ENCODE measurements around the gene NT5C. TPM values are rescaled to one million over a fixed set of nuclear protein-coding genes. Genes with fewer than 3 reads are reported as not detected.

The NT5C gene
- total RNA-seq, 1 donor from 2014 or later, result 57.1 TPM

GRCh38 chr17:75154195-75155106, 22.9 kb upstream of the NT5C start, which contains the start of gene JPT1:
Gene JPT1 (minus strand): TSS chr17:75154512. CDS start chr17:75154397, 115 bp downstream.
- Histone ChIP-seq H3K36me3 (ENCODE audit: control insufficient read depth, insufficient read depth, low read length) (no peaks in the 10 kb centered on the region), H3K27me3 (ENCODE audit: control insufficient read depth, insufficient read depth, low read length) (no peaks in the 10 kb centered on the region), H3K4me3 (ENCODE audit: low read depth, low read length) (peak within 1 kb of the TSS; percentile 97)
- FAIRE-seq (no peak), DNase-seq (ENCODE audit: low read depth) (peak; percentile 98)
- TF ChIP-seq CTCF (IDR thresholded peaks at IDR 0.05; ENCODE audit: insufficient read depth, low read length, severe bottlenecking), result no peak

GRCh38 chr17:75153780-75154194, 22.2 kb upstream of the NT5C start:
- no peak for FAIRE-seq
- no peak for TF ChIP-seq CTCF (IDR thresholded peaks at IDR 0.05; ENCODE audit: insufficient read depth, low read length, severe bottlenecking)
- Histone ChIP-seq H3K27me3 (ENCODE audit: control insufficient read depth, insufficient read depth, low read length) (no peaks in the 10 kb centered on the region), H3K4me3 (ENCODE audit: low read depth, low read length) (peak overlapping the region; percentile 97), H3K36me3 (ENCODE audit: control insufficient read depth, insufficient read depth, low read length) (no peaks in the 10 kb centered on the region)
- DNase-seq (ENCODE audit: low read depth), result no peak

GRCh38 chr17:75152922-75153779, 21.6 kb upstream of the NT5C start:
- DNase-seq (ENCODE audit: low read depth), result peak; percentile 38
- Histone ChIP-seq H3K27me3 (ENCODE audit: control insufficient read depth, insufficient read depth, low read length) (no peaks in the 10 kb centered on the region), H3K36me3 (ENCODE audit: control insufficient read depth, insufficient read depth, low read length) (peaks cover 3% of the 10 kb centered on the region), H3K4me3 (ENCODE audit: low read depth, low read length) (peak overlapping the region; percentile 97)
- no peak for TF ChIP-seq CTCF (IDR thresholded peaks at IDR 0.05; ENCODE audit: insufficient read depth, low read length, severe bottlenecking)
- FAIRE-seq, result no peak

GRCh38 chr17:75152523-75152921, 21.0 kb upstream of the NT5C start:
- H3K4me3 ChIP-seq (ENCODE audit: low read depth, low read length), result peak overlapping the region; percentile 97
- no peak for TF ChIP-seq CTCF (IDR thresholded peaks at IDR 0.05; ENCODE audit: insufficient read depth, low read length, severe bottlenecking)
- FAIRE-seq, result no peak
- no peak for DNase-seq (ENCODE audit: low read depth)
- H3K27me3 ChIP-seq (ENCODE audit: control insufficient read depth, insufficient read depth, low read length), result no peaks in the 10 kb centered on the region
- peaks cover 6% of the 10 kb centered on the region for H3K36me3 ChIP-seq (ENCODE audit: control insufficient read depth, insufficient read depth, low read length)

- no peaks in the 10 kb centered on the region for H3K27me3 ChIP-seq (ENCODE audit: control insufficient read depth, insufficient read depth, low read length)
- no peak overlapping the region for H3K4me3 ChIP-seq (ENCODE audit: low read depth, low read length)
- DNase-seq (ENCODE audit: low read depth) (no peak), FAIRE-seq (no peak)
- TF ChIP-seq CTCF (IDR thresholded peaks at IDR 0.05; ENCODE audit: insufficient read depth, low read length, severe bottlenecking), result no peak
- H3K36me3 ChIP-seq (ENCODE audit: control insufficient read depth, insufficient read depth, low read length), result peaks cover 10% of the 10 kb centered on the region
Observed at GRCh38 chr17:75151930-75152329, 20.4 kb upstream of the NT5C start.

All from bronchial epithelial cell (primary cell).